Upper lobe of right lung (tissue), 1 donor: Measurements from ENCODE around the gene NYNRIN. TPM values are rescaled to one million over a fixed set of nuclear protein-coding genes. Genes with fewer than 3 reads are reported as not detected.

Experiments used
- ATAC-seq: fragments of 200-7000 bp; cut with Tn5 transposase; one replicate; pipeline ENCODE4 v1.9.1; 2020; ENCODE audit warnings: mild to moderate bottlenecking, moderate library complexity
- DNase-seq: peaks from one replicate; pipeline ENCODE4 v3.0.0-alpha.2; 2020
- H3K27ac ChIP-seq: fragments of 200-600 bp; one replicate; pipeline ENCODE4 v1.8.0; 2022
- H3K27me3 ChIP-seq: fragments of 200-600 bp; one replicate; pipeline ENCODE4 v1.8.0; 2022; ENCODE audit warnings: mild to moderate bottlenecking
- H3K36me3 ChIP-seq: fragments of 200-600 bp; one replicate; pipeline ENCODE4 v1.8.0; 2022
- H3K4me1 ChIP-seq: fragments of 200-600 bp; one replicate; pipeline ENCODE4 v1.8.0; 2022
- H3K4me3 ChIP-seq: fragments of 200-600 bp; one replicate; pipeline ENCODE4 v1.8.0; 2022; ENCODE audit warnings: mild to moderate bottlenecking
- H3K9me3 ChIP-seq: fragments of 200-600 bp; one replicate; pipeline ENCODE4 v1.8.0; 2022
- CTCF ChIP-seq: fragments of 200-600 bp; IDR thresholded peaks from one replicate; pipeline ENCODE4 v1.8.0; 2022; ENCODE audit warnings: antibody characterized with exemption
- intact Hi-C: fragments of 100-400 bp; cut with DNase I; formaldehyde crosslinking; loops from one replicate; pipeline ENCODE4 v1.11.0; 2022
- total RNA-seq: library from RNA; stranded (reverse); fragmentation: NEBNext Ultra II Directional; extraction: Animal tissue kit (Norgen Biotek cat#: 25700); gene quantifications from one replicate; pipeline ENCODE4 v1.2.1, GENCODE V29; 2021
- donor health status: DM: no; HTN: yes; CAD: no; lungs with severe emphysema.

Gene NYNRIN
- total RNA-seq, 1 donor from 2014 or later, result 16.6 TPM

- H3K9me3 ChIP-seq, result no peaks in the 10 kb centered on the region
- ATAC-seq, result peak; percentile 84
- H3K27ac ChIP-seq, result peak overlapping the region; percentile 93
- H3K27me3 ChIP-seq, result no peaks in the 10 kb centered on the region
- H3K4me3 ChIP-seq, result peak overlapping the region; percentile 86
- TF ChIP-seq CTCF, result peak; percentile 94
- intact Hi-C loops, result loop anchor here (5.0 kb wide), 1 partner anchor 99 kb away; no protein-coding TSS in a partner anchor
- peak; percentile 93 for DNase-seq
- H3K4me1 ChIP-seq, result peaks cover 39% of the 10 kb centered on the region
- peaks cover 47% of the 10 kb centered on the region for H3K36me3 ChIP-seq
Observed at GRCh38 chr14:24431569-24432258, 32.9 kb downstream of the NYNRIN start.

- DNase-seq (no peak), ATAC-seq (no peak)
- Histone ChIP-seq H3K27me3 (no peaks in the 10 kb centered on the region), H3K36me3 (peaks cover 55% of the 10 kb centered on the region), H3K4me1 (peaks cover 47% of the 10 kb centered on the region), H3K9me3 (no peaks in the 10 kb centered on the region), H3K27ac (no peak overlapping the region), H3K4me3 (peak overlapping the region; percentile 86)
- TF ChIP-seq CTCF, result no peak
- intact Hi-C loops, result loop anchor here (5.0 kb wide), 1 partner anchor 100 kb away; no protein-coding TSS in a partner anchor
Observed at GRCh38 chr14:24432259-24433131, 33.7 kb downstream of the NYNRIN start.

- no peak overlapping the region for H3K27ac ChIP-seq
Observed at GRCh38 chr14:24434036-24434435, 35.2 kb downstream of the NYNRIN start.

GRCh38 chr14:24434676-24435075, 35.9 kb downstream of the NYNRIN start:
- Histone ChIP-seq H3K4me3 (no peak overlapping the region), H3K9me3 (no peaks in the 10 kb centered on the region), H3K27me3 (no peaks in the 10 kb centered on the region), H3K4me1 (peaks cover 49% of the 10 kb centered on the region), H3K36me3 (peaks cover 77% of the 10 kb centered on the region), H3K27ac (no peak overlapping the region)
- DNase-seq, result no peak
- no peak for TF ChIP-seq CTCF
- no peak for ATAC-seq
- intact Hi-C loops, result loop anchor here (5.0 kb wide), 1 partner anchor 102 kb away; no protein-coding TSS in a partner anchor

More at GRCh38 chr14:24434036-24434435, 35.2 kb downstream of the NYNRIN start:
- TF ChIP-seq CTCF, result no peak
- ATAC-seq (no peak), DNase-seq (no peak)
- H3K27me3 ChIP-seq, result no peaks in the 10 kb centered on the region
- peaks cover 70% of the 10 kb centered on the region for H3K36me3 ChIP-seq
- intact Hi-C loops, result loop anchor here (5.0 kb wide), 1 partner anchor 102 kb away; no protein-coding TSS in a partner anchor
- H3K9me3 ChIP-seq, result no peaks in the 10 kb centered on the region
- no peak overlapping the region for H3K4me3 ChIP-seq
- H3K4me1 ChIP-seq, result peaks cover 54% of the 10 kb centered on the region

- Histone ChIP-seq H3K27me3 (no peaks in the 10 kb centered on the region), H3K36me3 (peaks cover 83% of the 10 kb centered on the region), H3K27ac (no peak overlapping the region), H3K4me1 (peaks cover 49% of the 10 kb centered on the region), H3K4me3 (no peak overlapping the region), H3K9me3 (no peaks in the 10 kb centered on the region)
- ATAC-seq, result no peak
- DNase-seq, result no peak
- no peak for TF ChIP-seq CTCF
- intact Hi-C loops, result no loop called here
Observed at GRCh38 chr14:24435192-24435810, 36.5 kb downstream of the NYNRIN start.
